Left ventricle myocardium inferior (tissue), 1 donor: ENCODE data around the gene TRIM17. TPM values are rescaled to one million over a fixed set of nuclear protein-coding genes. Genes with fewer than 3 reads are reported as not detected.

Experiments used
- DNase-seq: peaks from one replicate; pipeline ENCODE4 v3.0.0-alpha.2; 2020
- H3K27ac ChIP-seq: fragments of 200-600 bp; replicated peaks from 2 replicates; pipeline ENCODE4 v1.8.0; 2021
- H3K27me3 ChIP-seq: fragments of 200-600 bp; 2 replicates; pipeline ENCODE4 v1.8.0; 2021; ENCODE audit warnings: low read depth
- H3K36me3 ChIP-seq: fragments of 200-600 bp; 2 replicates; pipeline ENCODE4 v1.8.0; 2021
- H3K4me1 ChIP-seq: fragments of 200-600 bp; 2 replicates; pipeline ENCODE4 v1.8.0; 2021
- H3K4me3 ChIP-seq: fragments of 200-600 bp; 2 replicates; pipeline ENCODE4 v1.8.0; 2021; ENCODE audit warnings: mild to moderate bottlenecking, moderate library complexity
- H3K9me3 ChIP-seq: fragments of 200-600 bp; replicated peaks from 2 replicates; pipeline ENCODE4 v1.8.0; 2021
- CTCF ChIP-seq: fragments of 200-600 bp; IDR thresholded peaks from 2 replicates; pipeline ENCODE4 v1.8.0; 2021; ENCODE audit warnings: antibody characterized with exemption, mild to moderate bottlenecking, borderline replicate concordance
- intact Hi-C: fragments of 100-400 bp; cut with micrococcal nuclease; formaldehyde crosslinking; loops from one replicate; pipeline ENCODE4 v1.11.0; 2022
- total RNA-seq: library from RNA; stranded (reverse); fragmentation: NEBNext Ultra II Directional; extraction: Animal tissue kit (Norgen Biotek cat#: 25700); gene quantifications from one replicate; pipeline ENCODE4 v1.2.1, GENCODE V29; 2021
- donor health status: DM: no; HTN: yes; CAD: no; lungs with severe emphysema.

TRIM17 gene
- total RNA-seq, 1 donor from 2014 or later = 0.36 TPM

DNA sequence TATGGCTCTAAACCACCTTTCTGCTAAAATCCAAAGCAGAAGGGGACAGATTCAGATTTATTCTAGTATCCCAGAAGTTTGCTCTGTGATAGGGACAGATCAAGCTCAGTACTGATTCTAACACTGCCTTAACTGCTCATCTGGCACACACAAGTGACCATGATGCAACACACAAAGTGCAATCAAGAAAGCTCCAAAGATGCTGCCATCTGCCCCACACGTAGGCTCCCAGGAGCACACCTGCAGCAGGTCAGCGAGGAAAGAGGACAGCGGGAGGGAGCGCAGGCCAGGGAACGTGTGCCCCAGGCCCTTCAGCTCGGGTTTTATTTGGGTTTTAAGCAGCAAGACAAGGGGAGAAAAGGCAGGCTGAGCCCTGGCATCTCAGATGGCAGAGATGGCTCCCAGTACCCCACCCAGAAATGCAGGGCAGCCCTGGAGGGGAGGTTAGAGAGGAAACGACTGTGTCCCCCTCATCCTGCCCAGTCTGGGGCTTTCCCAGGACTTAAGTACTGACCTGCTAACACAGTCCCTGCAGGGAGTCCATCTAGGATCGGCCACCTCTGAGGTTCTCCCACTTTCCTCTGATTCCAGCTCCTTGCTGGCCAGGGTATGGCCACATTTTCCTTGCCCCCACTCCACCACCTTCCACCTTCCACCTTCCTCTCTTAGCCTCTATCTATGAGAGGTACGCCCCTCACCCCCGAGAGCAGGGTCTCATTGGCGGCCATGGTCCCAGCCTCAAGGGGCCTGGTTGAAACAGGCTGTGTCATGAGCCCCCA lies 11.3 kb downstream of the TRIM17 start:
- Histone ChIP-seq H3K36me3 (peaks cover 9% of the 10 kb centered on the region), H3K4me1 (peaks cover 49% of the 10 kb centered on the region), H3K9me3 (no peaks in the 10 kb centered on the region), H3K27me3 (no peaks in the 10 kb centered on the region), H3K27ac (no peak overlapping the region), H3K4me3 (peak overlapping the region; percentile 99)
- intact Hi-C loops = no loop called here
- TF ChIP-seq CTCF = no peak
- no peak for DNase-seq

DNA sequence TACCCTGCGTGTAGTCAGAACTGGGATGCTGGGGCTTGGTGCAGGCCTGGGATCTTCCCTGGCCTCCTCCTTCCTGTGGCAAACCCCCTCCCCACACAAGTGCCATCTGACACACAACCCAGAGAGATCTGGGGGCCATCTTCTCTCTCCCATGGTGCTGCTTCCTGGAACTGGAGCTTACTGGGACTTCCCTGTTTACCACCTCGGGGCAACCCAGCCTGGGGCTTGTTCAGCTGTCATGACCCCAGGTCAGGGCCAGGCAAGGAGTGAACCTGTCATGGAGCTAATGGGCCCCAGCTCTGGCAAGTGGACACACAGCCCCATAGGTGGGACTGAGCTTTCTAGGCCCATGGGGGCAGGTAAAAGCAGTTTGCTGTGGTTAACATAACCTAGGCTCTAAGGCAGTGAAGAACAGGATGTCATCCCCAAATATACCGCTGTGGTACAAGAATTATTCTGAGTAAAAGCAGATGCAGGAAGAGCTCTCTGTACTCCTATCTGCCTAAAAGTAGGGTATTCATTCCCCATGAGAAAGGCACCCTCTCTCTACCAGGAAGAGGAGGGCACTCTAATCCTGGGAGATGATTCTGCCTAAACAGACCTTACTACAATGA lies 12.4 kb downstream of the TRIM17 start:
- DNase-seq = no peak
- Histone ChIP-seq H3K27me3 (no peaks in the 10 kb centered on the region), H3K4me1 (peaks cover 49% of the 10 kb centered on the region), H3K4me3 (peak overlapping the region; percentile 99), H3K27ac (no peak overlapping the region), H3K36me3 (peaks cover 21% of the 10 kb centered on the region), H3K9me3 (no peaks in the 10 kb centered on the region)
- no peak for TF ChIP-seq CTCF
- intact Hi-C loops = no loop called here

DNA sequence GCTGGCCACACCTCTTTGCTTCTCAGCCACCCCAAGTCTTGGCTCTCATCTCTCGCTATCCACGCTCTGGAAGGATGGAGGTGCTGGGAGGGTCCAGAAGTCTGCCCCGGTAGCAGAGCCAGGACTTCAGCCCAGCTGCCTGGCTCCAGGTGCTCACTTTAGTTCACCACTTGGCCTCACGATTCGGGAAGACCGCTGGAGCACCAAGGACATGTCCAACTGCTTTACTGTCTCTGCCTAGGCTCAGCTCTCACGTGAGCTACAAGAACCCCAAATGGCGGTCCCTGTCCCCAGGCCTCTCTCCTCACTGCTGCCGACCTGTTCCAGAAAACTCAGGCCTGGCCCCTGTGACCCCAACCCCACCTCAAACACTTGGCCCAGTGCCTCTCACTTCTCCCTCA lies 13.4 kb downstream of the TRIM17 start:
- Histone ChIP-seq H3K4me3 (no peak overlapping the region), H3K4me1 (peaks cover 48% of the 10 kb centered on the region), H3K9me3 (no peaks in the 10 kb centered on the region), H3K36me3 (peaks cover 31% of the 10 kb centered on the region), H3K27ac (no peak overlapping the region), H3K27me3 (no peaks in the 10 kb centered on the region)
- no peak for TF ChIP-seq CTCF
- no peak for DNase-seq
- intact Hi-C loops = no loop called here

DNA sequence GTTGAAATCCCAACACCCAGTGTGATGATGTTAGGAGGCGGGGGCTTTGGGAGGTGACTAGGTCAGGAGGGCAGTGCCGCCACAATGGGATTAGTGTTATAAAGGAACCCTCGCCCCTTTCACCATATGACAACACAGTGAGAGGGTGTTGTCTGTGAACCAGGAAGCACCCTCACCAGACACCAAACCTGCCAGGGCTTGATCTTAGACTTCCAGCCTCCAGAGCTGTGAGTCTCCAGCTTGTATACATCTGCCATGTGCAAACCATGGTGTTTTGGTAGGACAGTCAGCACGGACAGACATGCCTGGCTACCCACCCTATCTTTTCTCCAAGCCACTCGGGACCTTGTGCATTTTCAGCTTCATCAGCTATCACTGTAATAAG lies 14.0 kb downstream of the TRIM17 start:
- DNase-seq = no peak
- no peaks in the 10 kb centered on the region for H3K9me3 ChIP-seq
- no peaks in the 10 kb centered on the region for H3K27me3 ChIP-seq
- H3K36me3 ChIP-seq = peaks cover 36% of the 10 kb centered on the region
- no peak for TF ChIP-seq CTCF
- H3K4me1 ChIP-seq = peaks cover 42% of the 10 kb centered on the region
- intact Hi-C loops = no loop called here
- no peak overlapping the region for H3K27ac ChIP-seq
- no peak overlapping the region for H3K4me3 ChIP-seq

GRCh38 chr1:228401782-228402640 lies 14.7 kb downstream of the TRIM17 start:
- H3K4me3 ChIP-seq = no peak overlapping the region
- intact Hi-C loops = no loop called here
- no peak overlapping the region for H3K27ac ChIP-seq
- no peaks in the 10 kb centered on the region for H3K9me3 ChIP-seq
- no peaks in the 10 kb centered on the region for H3K27me3 ChIP-seq
- peaks cover 36% of the 10 kb centered on the region for H3K4me1 ChIP-seq
- DNase-seq = no peak
- H3K36me3 ChIP-seq = peaks cover 43% of the 10 kb centered on the region
- TF ChIP-seq CTCF = no peak
